ENCODE results near the gene STAG3. TPM values are rescaled to one million over a fixed set of nuclear protein-coding genes. Genes with fewer than 3 reads are reported as not detected.

Gene STAG3
- total and polyA plus RNA-seq, 2 donors (not counting 1 experiment from before 2014, with no cell fraction given), result 24.8 to 33.4 TPM

Other genes with a start within 250 kb of the STAG3 start
- gene GJC3, start 248.3 kb upstream of the STAG3 start, total RNA-seq, result not detected in 2 replicates
- gene GJC3, start 248.3 kb upstream of the STAG3 start, polyA plus RNA-seq, result not detected in 2 replicates
- not detected in 2 replicates for gene AZGP1, start 201.9 kb upstream of the STAG3 start, total RNA-seq
- gene AZGP1, start 201.9 kb upstream of the STAG3 start, polyA plus RNA-seq, result not detected in 2 replicates
- 89.3 and 97.4 TPM in 2 replicates for gene ZKSCAN1, start 162.3 kb upstream of the STAG3 start, total RNA-seq
- 12.9 and 14.0 TPM in 2 replicates for gene ZKSCAN1, start 162.3 kb upstream of the STAG3 start, polyA plus RNA-seq
- gene ZSCAN21, start 128.1 kb upstream of the STAG3 start, total RNA-seq, result 12.9 and 13.2 TPM in 2 replicates
- 6.7 and 8.3 TPM in 2 replicates for gene ZSCAN21, start 128.1 kb upstream of the STAG3 start, polyA plus RNA-seq
- 44.8 and 48.5 TPM in 2 replicates for gene ZNF3, start 96.2 kb upstream of the STAG3 start, total RNA-seq
- 19.2 and 21.5 TPM in 2 replicates for gene ZNF3, start 96.2 kb upstream of the STAG3 start, polyA plus RNA-seq
- gene COPS6, start 88.9 kb upstream of the STAG3 start, total RNA-seq, result 75.1 and 79.6 TPM in 2 replicates
- gene COPS6, start 88.9 kb upstream of the STAG3 start, polyA plus RNA-seq, result 68.6 and 76.5 TPM in 2 replicates
- gene MCM7, start 76.5 kb upstream of the STAG3 start, total RNA-seq, result 147 and 154 TPM in 2 replicates
- 171 and 190 TPM in 2 replicates for gene MCM7, start 76.5 kb upstream of the STAG3 start, polyA plus RNA-seq
- 17.6 and 18.3 TPM in 2 replicates for gene AP4M1, start 76.3 kb upstream of the STAG3 start, total RNA-seq
- gene AP4M1, start 76.3 kb upstream of the STAG3 start, polyA plus RNA-seq, result 7.7 and 9.0 TPM in 2 replicates
- gene TAF6, start 58.6 kb upstream of the STAG3 start, total RNA-seq, result 65.2 and 65.8 TPM in 2 replicates
- 35.5 and 48.3 TPM in 2 replicates for gene TAF6, start 58.6 kb upstream of the STAG3 start, polyA plus RNA-seq
- gene CNPY4, start 58.3 kb upstream of the STAG3 start, total RNA-seq, result 13.9 and 16.8 TPM in 2 replicates
- gene CNPY4, start 58.3 kb upstream of the STAG3 start, polyA plus RNA-seq, result 8.0 and 9.0 TPM in 2 replicates
- 4.5 TPM in 2 replicates for gene MBLAC1, start 51.0 kb upstream of the STAG3 start, total RNA-seq
- 1.4 and 1.6 TPM in 2 replicates for gene MBLAC1, start 51.0 kb upstream of the STAG3 start, polyA plus RNA-seq
- gene LAMTOR4, start 29.0 kb upstream of the STAG3 start, total RNA-seq, result 214 TPM in 2 replicates
- 393 and 448 TPM in 2 replicates for gene LAMTOR4, start 29.0 kb upstream of the STAG3 start, polyA plus RNA-seq
- 71.2 and 75.8 TPM in 2 replicates for gene TRAPPC14, start 19.2 kb upstream of the STAG3 start, total RNA-seq
- gene TRAPPC14, start 19.2 kb upstream of the STAG3 start, polyA plus RNA-seq, result 55.3 and 64.8 TPM in 2 replicates
- gene GAL3ST4, start 9.3 kb upstream of the STAG3 start, total RNA-seq, result 0.44 and 0.74 TPM in 2 replicates
- 1.1 and 3.0 TPM in 2 replicates for gene GAL3ST4, start 9.3 kb upstream of the STAG3 start, polyA plus RNA-seq
- 4.1 and 6.1 TPM in 2 replicates for gene GPC2, start 537 bp upstream of the STAG3 start, total RNA-seq
- gene GPC2, start 537 bp upstream of the STAG3 start, polyA plus RNA-seq, result 3.9 and 7.7 TPM in 2 replicates
- gene PVRIG, start 42.0 kb downstream of the STAG3 start, total RNA-seq, result 51.2 and 51.4 TPM in 2 replicates
- 6.7 and 16.2 TPM in 2 replicates for gene PVRIG, start 42.0 kb downstream of the STAG3 start, polyA plus RNA-seq
- not detected in 2 replicates for gene SPDYE3, start 129.8 kb downstream of the STAG3 start, total RNA-seq
- gene SPDYE3, start 129.8 kb downstream of the STAG3 start, polyA plus RNA-seq, result not detected in 2 replicates
- gene PILRB, start 180.2 kb downstream of the STAG3 start, total RNA-seq, result 162 and 174 TPM in 2 replicates
- 304 and 391 TPM in 2 replicates for gene PILRB, start 180.2 kb downstream of the STAG3 start, polyA plus RNA-seq
- gene PILRA, start 195.6 kb downstream of the STAG3 start, total RNA-seq, result 9.8 and 10.3 TPM in 2 replicates
- 8.4 and 23.0 TPM in 2 replicates for gene PILRA, start 195.6 kb downstream of the STAG3 start, polyA plus RNA-seq